PC-3 (cell line): Measurements from ENCODE around the gene LIN28A. TPM values are rescaled to one million over a fixed set of nuclear protein-coding genes. Genes with fewer than 3 reads are reported as not detected.
A peak's percentile ranks its signal among the peaks of the same experiment; 100 is the strongest.

ENCODE experiments used
- ATAC-seq: fragments of 200-7000 bp; cut with Tn5 transposase; 2 replicates; pipeline ENCODE4 v1.9.1; 2020; ENCODE audit warnings: mild to moderate bottlenecking, moderate library complexity
- BruUV-seq: library from RNA; stranded (reverse); fragments of 400-500 nt; replicated peaks from 2 replicates; lab custom pipeline; 2021; lab: Mats Ljungman, UMichigan
- CTCF ChIA-PET: fragments of 300-600 bp; sonication (Branson Sonifier 250); formaldehyde crosslinking; loops from one replicate; lab custom pipeline; 2022; ENCODE audit warnings: antibody characterized with exemption; lab: Charles Lee
- POLR2A ChIA-PET: fragments of 300-600 bp; sonication (Branson Sonifier 250); formaldehyde crosslinking; loops from one replicate; lab custom pipeline; 2022; ENCODE audit warnings: antibody characterized with exemption; ENCODE audit not compliant: unreplicated experiment; lab: Charles Lee
- DNase-seq: peaks from one replicate; pipeline ENCODE4 v3.0.0-alpha.2; 2015
- H2AFZ ChIP-seq: fragments of 300-600 bp; sonication (generic); 2 replicates; pipeline ENCODE4 v1.6.0; 2016; ENCODE audit warnings: antibody characterized with exemption, low read length
- H3F3A ChIP-seq: fragments of 300-600 bp; sonication (generic); one replicate; pipeline ENCODE4 v1.6.0; 2017; ENCODE audit warnings: antibody characterized with exemption, low read length, control low read depth, mild to moderate bottlenecking; ENCODE audit not compliant: unreplicated experiment
- H3K27ac ChIP-seq: fragments of 300-600 bp; sonication (generic); 2 replicates; pipeline ENCODE4 v1.5.1; 2016; ENCODE audit warnings: mild to moderate bottlenecking, low read length
- H3K27me3 ChIP-seq: fragments of 300-600 bp; sonication (generic); 2 replicates; pipeline ENCODE4 v1.6.1; 2016; ENCODE audit warnings: low read length, mixed read lengths
- H3K36me3 ChIP-seq: fragments of 300-600 bp; sonication (generic); 2 replicates; pipeline ENCODE4 v1.6.1; 2016; ENCODE audit warnings: low read depth, mixed run types, low read length, mixed read lengths
- H3K4me1 ChIP-seq: fragments of 300-600 bp; sonication (generic); 2 replicates; pipeline ENCODE4 v1.5.1; 2016; ENCODE audit warnings: low read length; ENCODE audit not compliant: insufficient read depth
- H3K4me2 ChIP-seq: fragments of 300-600 bp; sonication (generic); 2 replicates; pipeline ENCODE4 v1.6.0; 2016; ENCODE audit warnings: low read length
- H3K4me3 ChIP-seq: fragments of 300-600 bp; sonication (generic); 2 replicates; pipeline ENCODE4 v1.5.1; 2016; ENCODE audit warnings: mild to moderate bottlenecking, low read length, mixed read lengths
- H3K79me2 ChIP-seq: fragments of 300-600 bp; sonication (generic); 2 replicates; pipeline ENCODE4 v1.6.1; 2017; ENCODE audit warnings: low read length, mixed read lengths
- H3K9ac ChIP-seq: fragments of 300-600 bp; sonication (generic); 2 replicates; pipeline ENCODE4 v1.6.0; 2016; ENCODE audit warnings: mild to moderate bottlenecking, low read length
- H3K9me2 ChIP-seq: fragments of 300-600 bp; sonication (generic); replicated peaks from 2 replicates; pipeline ENCODE4 v1.6.1; 2016; ENCODE audit warnings: mixed run types, low read length, mixed read lengths
- H3K9me3 ChIP-seq: fragments of 300-600 bp; sonication (generic); 2 replicates; pipeline ENCODE4 v1.6.1; 2016; ENCODE audit warnings: low read length, mixed read lengths
- H4K20me1 ChIP-seq: fragments of 300-600 bp; sonication (generic); 2 replicates; pipeline ENCODE4 v1.6.1; 2016; ENCODE audit warnings: low read length, mixed read lengths
- EZH2 ChIP-seq: fragments of 300-600 bp; sonication (generic); IDR thresholded peaks from one replicate; pipeline ENCODE4 v1.6.1; 2017; ENCODE audit warnings: antibody characterized with exemption, mild to moderate bottlenecking, low read length; ENCODE audit not compliant: unreplicated experiment
- EZH2phosphoT487 ChIP-seq: fragments of 300-600 bp; sonication (generic); IDR thresholded peaks from 2 replicates; pipeline ENCODE4 v1.6.1; 2018; ENCODE audit warnings: mild to moderate bottlenecking, antibody characterized with exemption, low read length, borderline replicate concordance
- intact Hi-C: fragments of 100-400 bp; cut with micrococcal nuclease; formaldehyde crosslinking; loops from 2 replicates; pipeline ENCODE4 v1.9.0; 2023
- total RNA-seq: library from RNA; depleted of rRNA; stranded (reverse); fragments of >200 nt; gene quantifications from 2 replicates; pipeline ENCODE4 v1.2.3, GENCODE V29; 2014
- TF ChIP-seq, protein P1 (sequence below): fragments of 300-600 bp; sonication (generic); conservative IDR thresholded peaks from 2 replicates; pipeline ENCODE4 v1.5.1; 2017; ENCODE audit warnings: antibody characterized with exemption, low read depth, mild to moderate bottlenecking, low read length

Gene LIN28A
- total RNA-seq, 1 experiment from 2014 or later = not detected

DNA sequence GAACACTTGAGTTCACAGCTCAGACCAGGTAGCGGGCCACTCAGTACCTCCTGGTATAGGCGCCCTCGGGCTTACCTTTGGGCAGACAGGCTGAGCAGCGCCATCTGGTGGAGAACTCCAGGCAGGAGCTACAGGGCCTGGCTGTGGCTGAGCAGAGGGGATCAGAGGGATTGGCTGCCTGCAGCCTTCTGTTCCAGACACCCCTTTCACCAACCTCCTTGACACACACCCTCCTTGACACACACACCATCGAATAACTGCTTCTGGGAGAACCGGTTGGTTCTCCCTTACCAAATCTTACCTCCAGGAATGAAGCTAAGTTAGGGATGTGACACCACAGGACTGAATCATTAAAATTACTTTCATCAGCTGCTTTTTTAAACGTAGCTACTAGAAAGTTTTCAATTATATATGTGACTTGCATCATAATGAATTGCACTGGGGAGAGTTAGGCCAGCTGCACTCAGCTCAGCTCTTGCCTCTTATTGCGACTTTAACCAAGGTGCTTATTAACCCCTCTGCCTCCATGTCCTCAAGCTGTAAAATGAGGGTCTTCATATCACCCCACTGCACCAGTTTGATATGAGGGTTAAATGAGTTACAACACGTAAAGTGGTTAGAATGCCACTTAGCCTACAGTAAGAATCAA lies 6.6 kb downstream of the LIN28A start:
- H3F3A ChIP-seq = no peaks in the 10 kb centered on the region
- H3K4me1 ChIP-seq = peaks cover 5% of the 10 kb centered on the region
- no peak overlapping the region for H3K9ac ChIP-seq
- no peak overlapping the region for H3K4me2 ChIP-seq
- no TSS peak for BruUV-seq
- no peak for TF ChIP-seq EZH2
- TF ChIP-seq, protein P1, sequence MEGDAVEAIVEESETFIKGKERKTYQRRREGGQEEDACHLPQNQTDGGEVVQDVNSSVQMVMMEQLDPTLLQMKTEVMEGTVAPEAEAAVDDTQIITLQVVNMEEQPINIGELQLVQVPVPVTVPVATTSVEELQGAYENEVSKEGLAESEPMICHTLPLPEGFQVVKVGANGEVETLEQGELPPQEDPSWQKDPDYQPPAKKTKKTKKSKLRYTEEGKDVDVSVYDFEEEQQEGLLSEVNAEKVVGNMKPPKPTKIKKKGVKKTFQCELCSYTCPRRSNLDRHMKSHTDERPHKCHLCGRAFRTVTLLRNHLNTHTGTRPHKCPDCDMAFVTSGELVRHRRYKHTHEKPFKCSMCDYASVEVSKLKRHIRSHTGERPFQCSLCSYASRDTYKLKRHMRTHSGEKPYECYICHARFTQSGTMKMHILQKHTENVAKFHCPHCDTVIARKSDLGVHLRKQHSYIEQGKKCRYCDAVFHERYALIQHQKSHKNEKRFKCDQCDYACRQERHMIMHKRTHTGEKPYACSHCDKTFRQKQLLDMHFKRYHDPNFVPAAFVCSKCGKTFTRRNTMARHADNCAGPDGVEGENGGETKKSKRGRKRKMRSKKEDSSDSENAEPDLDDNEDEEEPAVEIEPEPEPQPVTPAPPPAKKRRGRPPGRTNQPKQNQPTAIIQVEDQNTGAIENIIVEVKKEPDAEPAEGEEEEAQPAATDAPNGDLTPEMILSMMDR = peak; percentile 82
- H3K27ac ChIP-seq = no peak overlapping the region
- ChIA-PET CTCF (interaction anchor here (0.5 to 1.4 kb wide), 13 partner anchors 12 to 334 kb away, joined by 3 to 10 read pairs (median 4); partner anchors contain the start of genes DHDDS and SH3BGRL3), POLR2A (interaction anchor here (0.6 kb wide), 1 partner anchor 9 kb away, joined by 4 read pairs; no protein-coding TSS in a partner anchor)
- H3K9me2 ChIP-seq = no peaks in the 10 kb centered on the region
- H3K79me2 ChIP-seq = no peaks in the 10 kb centered on the region
- H4K20me1 ChIP-seq = no peaks in the 10 kb centered on the region
- H3K36me3 ChIP-seq = no peaks in the 10 kb centered on the region
- DNase-seq (peak; percentile 85), ATAC-seq (peak; percentile 99)
- intact Hi-C loops = loop anchor here (10.0 kb wide), 1 partner anchor 312 kb away; no protein-coding TSS in a partner anchor
- H3K27me3 ChIP-seq = peaks cover 33% of the 10 kb centered on the region
- H3K4me3 ChIP-seq = no peak overlapping the region
- no peak overlapping the region for H2AFZ ChIP-seq
- H3K9me3 ChIP-seq = no peaks in the 10 kb centered on the region

DNA sequence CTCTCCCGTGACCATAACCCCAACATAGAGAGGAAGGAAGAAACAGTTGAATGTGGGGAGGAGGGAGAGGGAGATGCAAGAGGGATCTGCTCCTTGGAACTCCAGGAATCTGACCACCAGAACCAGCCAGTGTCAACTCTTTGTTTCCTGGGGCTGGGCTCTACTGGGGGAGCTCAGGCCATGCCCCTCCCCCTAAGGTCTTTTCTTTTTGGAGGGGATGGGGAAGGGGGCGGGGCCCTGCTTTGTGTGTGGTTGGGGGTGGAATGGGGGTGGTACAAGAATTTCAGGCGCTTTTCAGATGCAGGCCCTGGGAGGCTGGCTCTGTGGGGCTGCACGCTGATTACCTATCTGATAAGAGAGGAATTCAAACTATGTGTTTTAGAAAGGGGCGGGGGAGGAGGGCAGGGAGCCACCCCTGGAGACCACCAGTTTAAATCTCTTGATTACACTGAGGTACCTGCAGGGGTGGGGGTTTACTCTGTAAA lies 8.3 kb downstream of the LIN28A start:
- Histone ChIP-seq H3K9me3 (no peaks in the 10 kb centered on the region), H3K4me3 (no peak overlapping the region), H3K36me3 (no peaks in the 10 kb centered on the region), H3K27me3 (peaks cover 19% of the 10 kb centered on the region), H4K20me1 (no peaks in the 10 kb centered on the region), H3K9me2 (no peaks in the 10 kb centered on the region), H3K4me2 (no peak overlapping the region), H3K79me2 (no peaks in the 10 kb centered on the region), H3K27ac (no peak overlapping the region), H2AFZ (no peak overlapping the region), H3F3A (no peaks in the 10 kb centered on the region), H3K9ac (no peak overlapping the region), H3K4me1 (peaks cover 5% of the 10 kb centered on the region)
- no peak for DNase-seq
- ChIA-PET POLR2A (no interaction called here), CTCF (no interaction called here)
- intact Hi-C loops = loop anchor here (10.0 kb wide), 1 partner anchor 314 kb away; no protein-coding TSS in a partner anchor
- no TSS peak for BruUV-seq
- no peak for ATAC-seq
- TF ChIP-seq, protein P1 = no peak
- TF ChIP-seq EZH2 (no peak), EZH2phosphoT487 (no peak)

DNA sequence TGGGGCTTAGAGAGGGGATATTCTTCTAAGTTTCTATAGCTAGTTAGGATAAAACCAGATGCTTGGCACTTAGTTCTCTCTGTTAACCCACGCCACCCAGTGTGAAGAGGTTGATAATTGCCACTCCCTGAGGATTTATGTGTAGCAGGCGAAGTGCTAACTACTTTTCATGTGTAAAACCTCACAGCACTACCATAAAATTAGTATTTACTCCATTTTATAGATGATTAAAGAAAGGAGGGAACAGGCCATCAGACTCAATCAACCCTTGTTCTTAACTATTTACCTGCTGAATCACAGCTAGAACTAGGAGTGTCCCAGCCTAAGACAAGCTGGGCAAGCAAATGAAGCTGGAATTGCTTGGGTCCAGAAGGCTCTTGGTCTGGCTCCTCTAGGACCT lies 8.9 kb downstream of the LIN28A start:
- no peak for DNase-seq
- no peak overlapping the region for H3K9ac ChIP-seq
- no peaks in the 10 kb centered on the region for H3K79me2 ChIP-seq
- POLR2A ChIA-PET = no interaction called here
- no peak for ATAC-seq
- H4K20me1 ChIP-seq = no peaks in the 10 kb centered on the region
- no peak overlapping the region for H3K4me3 ChIP-seq
- H3K36me3 ChIP-seq = no peaks in the 10 kb centered on the region
- TF ChIP-seq, protein P1 = no peak
- TF ChIP-seq EZH2phosphoT487 = no peak
- no peak for TF ChIP-seq EZH2
- peaks cover 5% of the 10 kb centered on the region for H3K4me1 ChIP-seq
- peaks cover 13% of the 10 kb centered on the region for H3K27me3 ChIP-seq
- no peaks in the 10 kb centered on the region for H3K9me3 ChIP-seq
- H3K4me2 ChIP-seq = no peak overlapping the region
- H2AFZ ChIP-seq = no peak overlapping the region
- BruUV-seq = no TSS peak
- H3F3A ChIP-seq = no peaks in the 10 kb centered on the region
- no peaks in the 10 kb centered on the region for H3K9me2 ChIP-seq
- CTCF ChIA-PET = no interaction called here
- H3K27ac ChIP-seq = no peak overlapping the region
- intact Hi-C loops = loop anchor here (10.0 kb wide), 1 partner anchor 315 kb away; no protein-coding TSS in a partner anchor
